ENCODE data around the gene ABT1.

DNA sequence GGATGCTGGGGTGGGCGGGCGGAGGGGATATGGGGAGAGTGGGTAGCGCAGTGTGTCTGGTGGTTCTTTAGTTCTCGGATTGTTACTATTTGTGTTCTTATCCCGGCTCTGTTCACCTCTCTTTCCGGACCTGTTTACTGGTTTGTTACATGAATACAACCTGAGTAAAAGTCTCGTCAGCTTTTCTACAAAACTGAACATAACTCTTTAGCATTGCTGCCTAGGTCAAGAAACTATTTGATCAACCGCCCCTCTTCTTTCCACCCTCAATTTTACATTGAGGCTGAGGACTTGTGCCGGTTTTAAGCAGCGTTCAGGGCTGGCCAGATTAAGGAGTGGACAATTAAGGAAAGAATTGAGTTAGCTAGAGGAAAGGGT is 625 bp downstream of the ABT1 start:
- TF ChIP-seq EZH2 (IDR thresholded peaks at IDR 0.05; ENCODE audit: low read depth, low read length, severe bottlenecking) (no peak), TEAD4 (IDR thresholded peaks at IDR 0.05; ENCODE audit: low read depth, low read length) (no peak), HDAC2 (IDR thresholded peaks at IDR 0.05; ENCODE audit: borderline replicate concordance in 1 of 2, low read depth in 2 of 2, low read length in 2 of 2) (no peak), POLR2AphosphoS5 (IDR thresholded peaks at IDR 0.05; ENCODE audit: low read depth, low read length) (no peak), POLR2A (IDR thresholded peaks at IDR 0.05; ENCODE audit: control extremely low read depth in 1 of 2, low read depth in 2 of 2, low read length in 2 of 2) (no peak), RAD21 (IDR thresholded peaks at IDR 0.05 in 1 of 2, conservative IDR thresholded peaks at IDR 0.05 in 1 of 2; ENCODE audit: low read depth in 2 of 2, low read length in 2 of 2) (no peak), CBX5 (IDR thresholded peaks at IDR 0.05; ENCODE audit: low read depth, low read length) (no peak), EP300 (IDR thresholded peaks at IDR 0.05; ENCODE audit: borderline replicate concordance in 1 of 2, low read depth in 2 of 2, low read length in 2 of 2) (no peak), YY1 (IDR thresholded peaks at IDR 0.05; ENCODE audit: low read depth, low read length) (no peak)
- TF ChIP-seq, protein P1, sequence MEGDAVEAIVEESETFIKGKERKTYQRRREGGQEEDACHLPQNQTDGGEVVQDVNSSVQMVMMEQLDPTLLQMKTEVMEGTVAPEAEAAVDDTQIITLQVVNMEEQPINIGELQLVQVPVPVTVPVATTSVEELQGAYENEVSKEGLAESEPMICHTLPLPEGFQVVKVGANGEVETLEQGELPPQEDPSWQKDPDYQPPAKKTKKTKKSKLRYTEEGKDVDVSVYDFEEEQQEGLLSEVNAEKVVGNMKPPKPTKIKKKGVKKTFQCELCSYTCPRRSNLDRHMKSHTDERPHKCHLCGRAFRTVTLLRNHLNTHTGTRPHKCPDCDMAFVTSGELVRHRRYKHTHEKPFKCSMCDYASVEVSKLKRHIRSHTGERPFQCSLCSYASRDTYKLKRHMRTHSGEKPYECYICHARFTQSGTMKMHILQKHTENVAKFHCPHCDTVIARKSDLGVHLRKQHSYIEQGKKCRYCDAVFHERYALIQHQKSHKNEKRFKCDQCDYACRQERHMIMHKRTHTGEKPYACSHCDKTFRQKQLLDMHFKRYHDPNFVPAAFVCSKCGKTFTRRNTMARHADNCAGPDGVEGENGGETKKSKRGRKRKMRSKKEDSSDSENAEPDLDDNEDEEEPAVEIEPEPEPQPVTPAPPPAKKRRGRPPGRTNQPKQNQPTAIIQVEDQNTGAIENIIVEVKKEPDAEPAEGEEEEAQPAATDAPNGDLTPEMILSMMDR (IDR thresholded peaks at IDR 0.05; ENCODE audit: control extremely low read depth in 1 of 3, insufficient read depth in 1 of 3, low read depth in 1 of 3, low read length in 3 of 3): no peak
- TF ChIP-seq, protein P2, sequence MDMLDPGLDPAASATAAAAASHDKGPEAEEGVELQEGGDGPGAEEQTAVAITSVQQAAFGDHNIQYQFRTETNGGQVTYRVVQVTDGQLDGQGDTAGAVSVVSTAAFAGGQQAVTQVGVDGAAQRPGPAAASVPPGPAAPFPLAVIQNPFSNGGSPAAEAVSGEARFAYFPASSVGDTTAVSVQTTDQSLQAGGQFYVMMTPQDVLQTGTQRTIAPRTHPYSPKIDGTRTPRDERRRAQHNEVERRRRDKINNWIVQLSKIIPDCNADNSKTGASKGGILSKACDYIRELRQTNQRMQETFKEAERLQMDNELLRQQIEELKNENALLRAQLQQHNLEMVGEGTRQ (IDR thresholded peaks at IDR 0.05; ENCODE audit: low read length): no peak
- TF ChIP-seq, protein P3, sequence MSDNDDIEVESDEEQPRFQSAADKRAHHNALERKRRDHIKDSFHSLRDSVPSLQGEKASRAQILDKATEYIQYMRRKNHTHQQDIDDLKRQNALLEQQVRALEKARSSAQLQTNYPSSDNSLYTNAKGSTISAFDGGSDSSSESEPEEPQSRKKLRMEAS (IDR thresholded peaks at IDR 0.05): no peak
